Measurements from ENCODE around the gene UBA7.
"Not testable (repeated sequence)": the region's sequence is repeated elsewhere in the genome, so short reads cannot be mapped to it uniquely, and the experiment has no call there.

The UBA7 gene

GRCh38 chr3:49804141-49805041, 9.4 kb downstream of the UBA7 start:
- DNase-seq = no peak

GRCh38 chr3:49803465-49804140, 10.2 kb downstream of the UBA7 start:
- DNase-seq = no peak

- peak; percentile 83 for DNase-seq
These were observed 10.9 kb downstream of the UBA7 start, which contains the start of gene INKA1 for GRCh38 chr3:49802719-49803464. INKA1 (plus strand) TSS chr3:49803261; CDS start chr3:49803393, 132 bp downstream.

GRCh38 chr3:49801160-49801559, 12.6 kb downstream of the UBA7 start:
- no peak for DNase-seq

GRCh38 chr3:49799761-49800160, 14.0 kb downstream of the UBA7 start, which contains the start of gene CDHR4:
CDHR4 (minus strand) TSS chr3:49799873; CDS start chr3:49799812, 61 bp downstream.
- no peak for DNase-seq

GRCh38 chr3:49799105-49799504, 14.6 kb downstream of the UBA7 start:
- DNase-seq = no peak

- no peak for DNase-seq
These were observed 18.5 kb downstream of the UBA7 start for GRCh38 chr3:49794926-49795905.

- DNase-seq = no peak
These were observed 19.3 kb downstream of the UBA7 start for GRCh38 chr3:49794431-49794830.

GRCh38 chr3:49793486-49794085, 20.2 kb downstream of the UBA7 start:
- no peak for DNase-seq

- DNase-seq = no peak
These were observed 21.2 kb downstream of the UBA7 start for GRCh38 chr3:49792371-49793150.

- DNase-seq = no peak
These were observed 22.2 kb downstream of the UBA7 start for GRCh38 chr3:49791571-49791970.

- no peak for DNase-seq
These were observed 22.9 kb downstream of the UBA7 start for GRCh38 chr3:49790626-49791411.

GRCh38 chr3:49788056-49788455, 25.7 kb downstream of the UBA7 start:
- DNase-seq = no peak

- DNase-seq = no peak
These were observed 26.2 kb downstream of the UBA7 start for GRCh38 chr3:49787536-49787935.

GRCh38 chr3:49787182-49787464, 26.6 kb downstream of the UBA7 start:
- no peak for DNase-seq

GRCh38 chr3:49786357-49787181, 27.2 kb downstream of the UBA7 start, which contains the start of gene IP6K1:
IP6K1 (minus strand) TSS chr3:49786542; CDS start chr3:49748040, 38,502 bp downstream.
- peak; percentile 99 for DNase-seq

- DNase-seq = no peak
These were observed 28.0 kb downstream of the UBA7 start for GRCh38 chr3:49785565-49786356.

- not testable (repeated sequence) for DNase-seq
These were observed 31.5 kb downstream of the UBA7 start for GRCh38 chr3:49782277-49782676.

Measured in activated T-cell treated with anti-CD3 and anti-CD28 coated beads for 4 hours (primary cell).